K562 (cell line): ENCODE results near the gene HAPLN3. TPM values are rescaled to one million over a fixed set of nuclear protein-coding genes. Genes with fewer than 3 reads are reported as not detected.

Experiments
- ATAC-seq: fragments of 200-7000 bp; cut with Tn5 transposase; 3 replicates; pipeline ENCODE4 v1.9.1; 2020; ENCODE audit warnings: moderate library complexity
- BruUV-seq: library from RNA; stranded (reverse); fragments of 400-500 nt; replicated peaks from 2 replicates; lab custom pipeline; 2021; lab: Mats Ljungman, UMichigan
- CTCF ChIA-PET: fragments of 300-600 bp; formaldehyde crosslinking; extraction: SDS; loops from one replicate; lab custom pipeline; 2021; ENCODE audit warnings: low intra/inter-chr PET ratio; lab: Yijun Ruan, JAX
- POLR2A ChIA-PET: fragments of 300-600, 350-650 bp; sonication (Branson Sonifier 250); formaldehyde crosslinking; extraction: SDS; loops from one replicate; lab custom pipeline; 2021; ENCODE audit warnings: antibody characterized with exemption, inconsistent platforms; lab: Yijun Ruan, JAX
- DNase-seq, 4 experiments: peaks; one replicate each; pipeline versions ENCODE4 v3.0.0 to v3.0.0-alpha.2; 2011 to 2018; ENCODE audit warnings: low spot score in 3 of 4, mixed read lengths in 3 of 4; ENCODE audit errors: extremely low read depth in 1 of 4
- FAIRE-seq: peaks from 2 replicates; lab custom pipeline; 2011; peaks lifted over from hg19 to GRCh38; lab: Jason Lieb, UNC
- H2AFZ ChIP-seq: 2 replicates; pipeline ENCODE4 v1.6.0; 2011; ENCODE audit warnings: low read depth, low read length, control low read depth, inconsistent platforms
- H3K27ac ChIP-seq: fragments of 200-600 bp; 3 replicates; pipeline ENCODE4 v1.8.0; 2011; ENCODE audit warnings: low read depth, mild to moderate bottlenecking, control low read depth, inconsistent platforms, low read length, moderate library complexity, mixed read lengths; ENCODE audit errors: extremely low read depth
- H3K27me3 ChIP-seq, 2 experiments: fragments of 300-600 bp in 1 of 2; 2 replicates in 1 of 2; 3 replicates in 1 of 2; pipeline versions ENCODE4 v1.6.0 to v1.8.0; 2011; ENCODE audit warnings: inconsistent platforms in 2 of 2, low read length in 2 of 2, mild to moderate bottlenecking in 1 of 2, mixed read lengths in 1 of 2, moderate library complexity in 1 of 2; ENCODE audit not compliant: control insufficient read depth in 2 of 2, insufficient read depth in 2 of 2
- H3K36me3 ChIP-seq: fragments of 300-600 bp; 3 replicates; pipeline ENCODE4 v1.8.0; 2011; ENCODE audit warnings: mild to moderate bottlenecking, low read length, inconsistent platforms; ENCODE audit not compliant: control insufficient read depth, insufficient read depth
- H3K4me1 ChIP-seq, 2 experiments: fragments of 200-600 bp in 1 of 2; replicated peaks in 1 of 2; 2 replicates in 1 of 2; 3 replicates in 1 of 2; pipeline versions ENCODE4 v1.5.1 to v1.8.0; 2011; ENCODE audit warnings: inconsistent platforms in 2 of 2, low read length in 2 of 2, mild to moderate bottlenecking in 1 of 2, mixed read lengths in 1 of 2, moderate library complexity in 1 of 2; ENCODE audit not compliant: control insufficient read depth in 2 of 2, insufficient read depth in 2 of 2
- H3K4me2 ChIP-seq: 2 replicates; pipeline ENCODE4 v1.6.1; 2011; ENCODE audit warnings: low read length, control low read depth, inconsistent platforms, mixed read lengths; ENCODE audit not compliant: insufficient read depth
- H3K4me3 ChIP-seq: fragments of 200-600 bp; sonication (generic), shearing (Covaris generic); 2 replicates; pipeline ENCODE4 v1.5.1; 2016; ENCODE audit warnings: control low read depth, inconsistent platforms
- H3K79me2 ChIP-seq: fragments of 200-600 bp; 3 replicates; pipeline ENCODE4 v1.8.0; 2011; ENCODE audit warnings: low read length, inconsistent platforms; ENCODE audit not compliant: control insufficient read depth, insufficient read depth
- H3K9ac ChIP-seq, 2 experiments: 2 replicates each; pipeline versions ENCODE4 v1.6.0 to v1.6.1; 2011; ENCODE audit warnings: low read depth in 2 of 2, low read length in 2 of 2, control low read depth in 1 of 2, inconsistent platforms in 1 of 2, mild to moderate bottlenecking in 1 of 2, mixed read lengths in 1 of 2; ENCODE audit not compliant: insufficient read depth in 1 of 2
- H3K9me1 ChIP-seq: one replicate; pipeline ENCODE4 v1.6.0; 2011; ENCODE audit warnings: inconsistent platforms, mild to moderate bottlenecking, low read length, moderate library complexity; ENCODE audit not compliant: control insufficient read depth, insufficient read depth
- H3K9me3 ChIP-seq: replicated peaks from 2 replicates; pipeline ENCODE4 v1.5.1; 2011; ENCODE audit warnings: low read depth, low read length, inconsistent platforms; ENCODE audit not compliant: control insufficient read depth, insufficient read depth
- H4K20me1 ChIP-seq: replicated peaks from 2 replicates; pipeline ENCODE4 v1.6.1; 2011; ENCODE audit warnings: low read length, inconsistent platforms, mixed read lengths; ENCODE audit not compliant: control insufficient read depth, insufficient read depth
- CCNT2 ChIP-seq: IDR thresholded peaks from 2 replicates; pipeline ENCODE4 v1.6.1; 2011; ENCODE audit warnings: borderline replicate concordance, low read depth, mild to moderate bottlenecking, moderate library complexity, mixed read lengths, low read length; ENCODE audit not compliant: insufficient read length; ENCODE audit errors: extremely low read depth
- E2F1 ChIP-seq: sonication (generic); formaldehyde crosslinking; IDR thresholded peaks from 2 replicates; pipeline ENCODE4 v1.8.1; 2023; ENCODE audit warnings: mild to moderate bottlenecking, missing genetic modification reagents, moderate library complexity
- HDAC8 ChIP-seq: fragments of 450-650 bp; IDR thresholded peaks from 2 replicates; pipeline ENCODE4 v1.6.1; 2016; ENCODE audit warnings: mild to moderate bottlenecking, missing genetic modification characterization, moderate library complexity, missing compliant biosample characterization
- LEF1 ChIP-seq: fragments of 450-650 bp; IDR thresholded peaks from 2 replicates; pipeline ENCODE4 v1.6.1; 2016; ENCODE audit warnings: mild to moderate bottlenecking
- MBD1 ChIP-seq: fragments of 250-450 bp; sonication (Bioruptor Pico); IDR thresholded peaks from 2 replicates; pipeline ENCODE4 v1.8.0; 2022; ENCODE audit warnings: inconsistent platforms
- MCM7 ChIP-seq, 2 experiments: fragments of 450-650 bp; IDR thresholded peaks; 2 replicates each; pipeline ENCODE4 v1.6.1; 2016 to 2018
- MYBL2 ChIP-seq, 2 experiments: fragments of 450-650 bp in 1 of 2; sonication (generic) in 1 of 2; formaldehyde crosslinking in 1 of 2; IDR thresholded peaks; 2 replicates each; pipeline versions ENCODE4 v1.6.1 to v1.8.1; 2017 to 2022; ENCODE audit warnings: borderline replicate concordance in 1 of 2, inconsistent platforms in 1 of 2, low read depth in 1 of 2, mild to moderate bottlenecking in 1 of 2, missing genetic modification reagents in 1 of 2, moderate library complexity in 1 of 2
- POLR2G ChIP-seq: fragments of 200-400 bp; formaldehyde crosslinking; IDR thresholded peaks from 2 replicates; pipeline ENCODE4 v1.6.1; 2017; ENCODE audit warnings: low read depth, mild to moderate bottlenecking, antibody characterized with exemption, low read length, moderate library complexity
- SMARCE1 ChIP-seq: fragments of 450-650 bp; IDR thresholded peaks from 2 replicates; pipeline ENCODE4 v1.7.1; 2016; ENCODE audit warnings: mild to moderate bottlenecking
- TAF7 ChIP-seq: fragments of 450-650 bp; IDR thresholded peaks from 2 replicates; pipeline ENCODE4 v1.6.1; 2016; ENCODE audit warnings: missing genetic modification characterization, missing compliant biosample characterization
- TEAD1 ChIP-seq, 2 experiments: fragments of 450-650 bp in 1 of 2; sonication (generic) in 1 of 2; formaldehyde crosslinking; IDR thresholded peaks; 2 replicates each; pipeline versions ENCODE4 v1.4.0 to v1.8.0; 2020 to 2022; ENCODE audit warnings: mild to moderate bottlenecking in 2 of 2, missing genetic modification reagents in 1 of 2
- YY1 ChIP-seq, 3 experiments: IDR thresholded peaks; 2 replicates each; pipeline ENCODE4 v1.6.1; 2011; ENCODE audit warnings: low read length in 2 of 3, mild to moderate bottlenecking in 2 of 3, moderate library complexity in 2 of 3, borderline replicate concordance in 1 of 3, control low read depth in 1 of 3, low read depth in 1 of 3; ENCODE audit not compliant: insufficient read depth in 3 of 3, insufficient replicate concordance in 2 of 3, control insufficient read depth in 1 of 3, insufficient read length in 1 of 3; ENCODE audit errors: extremely low read depth in 1 of 3
- WGBS: fragments of 100-300 bp; shearing (Covaris generic); methylation state at CpG from one replicate; pipeline ENCODE4 v1.1.6; 2016; ENCODE audit warnings: low coverage, mixed read lengths; ENCODE audit not compliant: insufficient coverage; ENCODE audit errors: missing lambda C conversion rate; 5-methylcytosine and 5-hydroxymethylcytosine counted together
- in situ Hi-C: fragments of 300-500 bp; cut with MboI; formaldehyde crosslinking; loops from 4 replicates; pipeline ENCODE4 v1.15.0; 2018; ENCODE audit warnings: inconsistent platforms, mixed read lengths
- intact Hi-C: fragments of 100-400 bp; cut with micrococcal nuclease; formaldehyde crosslinking; loops from 2 replicates; pipeline ENCODE4 v1.14.2; 2022
- polyA plus RNA-seq, 8 experiments: library from polyadenylated mRNA; depleted of rRNA in 4 of 8; stranded (reverse) in 5 of 8; unstranded in 3 of 8; fragments of >200 nt; fragmentation: Nextera tagmentation in 2 of 8; fragmentation: Illumina TruSeq in 1 of 8; extraction: Ambion mirVana in 2 of 8; extraction: Trizol in 1 of 8; gene quantifications; 2 replicates each; pipeline versions ENCODE4 v1.2.1 to v1.2.3, GENCODE V29; 2011 to 2014; ENCODE audit warnings: inconsistent platforms in 1 of 8, missing spikeins in 1 of 8
- total RNA-seq, 7 experiments: library from RNA; depleted of rRNA in 6 of 7; stranded (reverse); fragments of >200 nt in 6 of 7; fragmentation: Illumina TruSeq in 2 of 7; extraction: Trizol in 2 of 7; gene quantifications; 2 replicates each; pipeline versions ENCODE4 v1.2.1 to v1.2.3, GENCODE V29; 2011 to 2021; ENCODE audit warnings: low replicate concordance in 1 of 7

HAPLN3 gene
- total and polyA plus RNA-seq, 9 of the 15 experiments (the other 6 are each of a cell fraction or from before 2014, with no cell fraction given), result 0.04 to 2.4 (median 0.65) TPM

- Histone ChIP-seq H3K9me3 (no peaks in the 10 kb centered on the region), H3K79me2 (no peaks in the 10 kb centered on the region), H3K4me3 (no peak overlapping the region), H3K4me1 (peaks cover 0 to 22% of the 10 kb centered on the region in 2 experiments; a peak in 2 of 5 replicates), H4K20me1 (no peaks in the 10 kb centered on the region), H3K9me1 (no peaks in the 10 kb centered on the region), H3K9ac (no peak overlapping the region), H2AFZ (no peak overlapping the region), H3K27ac (no peak overlapping the region), H3K4me2 (no peak overlapping the region), H3K27me3 (peaks cover 36 to 47% of the 10 kb centered on the region in 2 experiments), H3K36me3 (no peaks in the 10 kb centered on the region)
- 3% methylated on average over 21 of the region's 21 CpGs for WGBS
- FAIRE-seq, result no peak
- ChIA-PET POLR2A (interaction anchor here (1.0 kb wide), 1 partner anchor 160 kb away, joined by 3 read pairs; no protein-coding TSS in a partner anchor), CTCF (no interaction called here)
- ATAC-seq, result no peak
- intact Hi-C loops, result no loop called here
- no peak for DNase-seq
- BruUV-seq, result no TSS peak
- in situ Hi-C loops, result no loop called here
- TF ChIP-seq MYBL2 (IDR thresholded peaks at IDR 0.05; ENCODE audit: low read depth) (no peak), MYBL2 (CRISPR knock-in tag; IDR thresholded peaks at IDR 0.05; ENCODE audit: borderline replicate concordance) (no peak), YY1 (IDR thresholded peaks at IDR 0.05; ENCODE audit: borderline replicate concordance in 1 of 3, control insufficient read depth in 1 of 3, extremely low read depth in 1 of 3, insufficient read depth in 3 of 3, insufficient read length in 1 of 3, insufficient replicate concordance in 2 of 3, low read depth in 1 of 3, low read length in 2 of 3) (no peak), E2F1 (CRISPR knock-in tag) (no peak), LEF1 (no peak), TEAD1 (CRISPR knock-in tag; IDR thresholded peaks at IDR 0.05) (no peak), TAF7 (no peak), MBD1 (CRISPR knock-in tag) (no peak), POLR2G (no peak), SMARCE1 (no peak), CCNT2 (no peak), HDAC8 (no peak), MCM7 (IDR thresholded peaks at IDR 0.05) (no peak)
Observed at GRCh38 chr15:88843334-88843733, 52.0 kb downstream of the HAPLN3 start.
